Activated T-cell treated with anti-CD3 and anti-CD28 coated beads, Interleukin-2, amount 50 U/mL, for 1 hour (primary cell): Measurements from ENCODE around the gene ELL2.

Experiments used
- DNase-seq: peaks from one replicate; pipeline ENCODE4 v3.0.0-alpha.2; 2020

ELL2 gene

GRCh38 chr5:95954716-95955115 is 6.9 kb downstream of the ELL2 start:
- DNase-seq = no peak

GRCh38 chr5:95953021-95953702 is 8.5 kb downstream of the ELL2 start:
- no peak for DNase-seq

GRCh38 chr5:95951916-95952315 is 9.7 kb downstream of the ELL2 start:
- DNase-seq = no peak

DNA sequence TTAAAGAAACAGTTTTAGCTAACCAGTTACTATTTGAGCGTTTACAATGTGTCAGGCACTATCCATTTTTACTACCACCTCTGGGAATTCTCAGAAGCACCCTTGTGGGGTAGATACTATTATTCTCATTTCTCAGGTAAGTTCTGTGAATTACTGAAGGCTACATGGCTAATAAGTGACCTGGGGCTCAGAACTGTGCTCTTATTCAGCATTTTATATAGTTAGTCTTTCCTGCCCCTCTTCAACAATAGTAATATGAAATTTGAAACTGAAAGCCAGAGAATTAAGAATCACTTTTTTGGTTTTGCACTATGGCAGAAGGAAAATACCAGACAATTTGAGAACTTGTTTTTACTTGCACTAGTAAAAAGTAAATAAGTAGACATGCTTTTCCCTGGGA is 11.8 kb downstream of the ELL2 start:
- DNase-seq = no peak

GRCh38 chr5:95948631-95949030 is 13.0 kb downstream of the ELL2 start:
- DNase-seq = no peak

GRCh38 chr5:95946451-95946850 is 15.2 kb downstream of the ELL2 start:
- no peak for DNase-seq

- DNase-seq = no peak
Measured at GRCh38 chr5:95942968-95943367, 18.7 kb downstream of the ELL2 start.

- no peak for DNase-seq
Measured at GRCh38 chr5:95942414-95942813, 19.2 kb downstream of the ELL2 start.

GRCh38 chr5:95941756-95942155 is 19.9 kb downstream of the ELL2 start:
- no peak for DNase-seq

DNA sequence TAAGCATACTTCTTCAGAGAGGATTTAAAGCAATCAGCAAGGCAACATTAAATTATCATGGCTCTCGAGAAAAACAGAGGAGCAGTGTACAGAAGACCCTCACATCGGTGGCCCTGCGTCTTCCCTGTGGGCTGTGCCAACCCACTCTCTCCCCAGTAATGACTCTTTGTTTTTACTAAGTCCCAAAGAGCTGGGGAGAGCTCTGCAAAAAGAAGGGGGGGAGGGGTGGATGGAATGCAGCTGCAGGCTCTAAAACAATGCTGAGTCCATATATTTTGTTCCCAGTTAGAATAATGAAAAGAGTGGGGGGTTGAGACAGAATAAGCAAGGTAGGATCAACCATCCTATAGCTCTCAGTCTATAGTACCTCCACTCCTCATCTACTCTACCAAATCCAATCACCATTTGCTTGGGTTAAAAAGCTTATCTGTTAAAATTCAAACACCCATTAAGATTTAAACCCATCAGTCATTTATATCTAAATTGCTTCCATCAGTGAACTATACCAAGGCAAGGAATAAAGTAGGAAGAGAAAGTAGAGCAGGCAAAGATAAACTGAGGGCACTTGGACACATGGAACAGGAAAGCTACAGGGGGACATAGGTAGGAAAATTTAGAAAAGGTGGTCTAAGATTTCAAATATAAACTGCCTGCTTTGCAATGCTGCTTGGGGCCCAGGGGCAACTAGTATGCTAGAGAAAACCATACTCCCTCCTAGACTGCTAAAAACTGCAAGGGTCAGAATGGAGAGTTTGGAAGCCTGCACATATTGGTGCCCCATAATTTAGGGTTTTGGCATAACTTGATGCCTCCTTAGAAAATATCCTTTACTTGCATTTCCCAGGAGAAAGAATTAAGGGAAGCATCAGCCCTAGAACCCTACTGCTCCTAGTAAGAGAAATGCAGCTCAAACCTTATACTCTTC is 20.6 kb downstream of the ELL2 start:
- DNase-seq = no peak

DNA sequence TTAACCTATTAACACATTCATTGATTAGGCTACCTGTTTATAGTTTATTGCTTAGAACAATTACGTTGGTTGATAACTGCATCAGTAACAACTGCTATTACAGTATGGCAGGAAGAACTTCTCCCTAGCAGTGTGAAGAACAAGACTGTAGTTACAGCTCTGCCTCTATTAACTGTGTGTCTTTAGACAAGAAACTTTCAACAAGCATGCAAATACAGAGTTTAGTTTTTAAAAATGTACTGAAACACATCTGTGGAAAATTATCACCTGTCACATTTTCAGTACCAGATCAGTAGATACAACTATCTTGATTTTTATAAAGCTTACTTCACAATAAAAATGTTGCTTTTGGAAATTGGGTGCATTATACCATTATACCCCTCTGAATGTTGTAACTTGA is 22.2 kb downstream of the ELL2 start:
- DNase-seq = no peak

DNA sequence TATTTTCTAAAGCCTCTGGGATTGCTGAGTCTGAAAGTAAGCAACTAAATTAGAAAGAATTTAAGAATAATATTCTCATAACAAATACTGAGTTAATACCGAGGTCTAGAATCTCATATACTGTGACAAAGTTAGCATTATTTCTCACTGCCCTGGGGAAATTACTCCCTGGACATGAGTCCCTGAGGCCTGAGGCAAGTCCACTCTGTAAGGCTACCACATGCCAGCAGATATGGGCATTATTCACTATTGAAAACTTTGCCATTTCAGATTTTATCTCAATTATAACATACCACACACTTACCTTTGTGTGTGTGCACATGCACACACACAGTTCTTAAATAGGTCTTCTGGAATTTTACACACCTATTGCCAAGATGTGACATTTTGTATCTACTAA is 22.9 kb downstream of the ELL2 start:
- DNase-seq = no peak

DNA sequence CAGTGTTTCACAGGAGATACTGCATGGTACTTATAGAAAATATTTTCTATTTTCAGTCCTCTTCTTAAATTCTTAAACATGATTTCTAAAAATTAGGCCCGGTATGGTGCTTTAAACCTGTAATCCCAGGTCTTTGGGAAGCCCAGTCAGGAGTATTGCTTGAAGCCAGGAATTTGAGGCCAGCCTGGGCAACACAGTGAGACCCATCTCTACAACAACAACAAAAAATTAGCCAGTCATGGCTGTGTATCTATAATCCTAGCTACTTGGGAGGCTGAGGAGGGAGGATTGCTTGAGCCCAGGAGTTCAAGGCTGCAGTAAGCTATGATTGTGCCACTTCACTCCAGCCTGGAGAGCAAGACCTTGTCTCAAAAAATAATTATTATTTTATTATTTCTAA is 23.3 kb downstream of the ELL2 start:
- no peak for DNase-seq

- DNase-seq = no peak
Measured at GRCh38 chr5:95937607-95938152, 24.0 kb downstream of the ELL2 start.

GRCh38 chr5:95936812-95937397 is 24.7 kb downstream of the ELL2 start:
- no peak for DNase-seq

GRCh38 chr5:95935553-95936100 is 26.0 kb downstream of the ELL2 start:
- DNase-seq = no peak

DNA sequence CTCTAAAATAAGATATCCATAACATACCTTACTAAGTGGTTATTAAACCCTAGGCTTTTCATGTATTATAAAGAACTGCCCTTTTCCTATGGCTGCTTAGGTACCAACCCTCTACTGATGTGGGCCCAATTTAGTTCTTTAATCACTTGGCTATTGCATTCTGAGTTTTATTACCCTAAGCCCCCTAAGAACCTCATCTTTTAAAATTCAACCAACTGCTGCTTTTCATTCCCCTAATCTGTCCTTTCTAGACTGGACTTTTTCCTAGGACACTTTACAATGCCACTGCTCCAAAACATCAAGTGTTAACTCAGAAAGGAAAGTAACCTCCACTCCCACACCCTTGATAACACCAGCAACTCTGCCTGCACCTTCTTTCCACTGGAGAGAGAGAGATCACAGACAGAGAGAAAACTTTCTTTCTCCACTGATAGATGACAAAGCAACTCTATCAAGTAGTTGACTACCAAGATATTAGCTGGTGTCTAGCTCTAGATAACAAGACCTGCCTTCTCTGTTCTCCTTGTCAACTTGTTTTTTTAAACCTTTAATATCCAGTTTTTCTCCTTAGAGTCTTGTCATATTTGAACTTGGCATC is 27.3 kb downstream of the ELL2 start:
- DNase-seq = no peak

DNA sequence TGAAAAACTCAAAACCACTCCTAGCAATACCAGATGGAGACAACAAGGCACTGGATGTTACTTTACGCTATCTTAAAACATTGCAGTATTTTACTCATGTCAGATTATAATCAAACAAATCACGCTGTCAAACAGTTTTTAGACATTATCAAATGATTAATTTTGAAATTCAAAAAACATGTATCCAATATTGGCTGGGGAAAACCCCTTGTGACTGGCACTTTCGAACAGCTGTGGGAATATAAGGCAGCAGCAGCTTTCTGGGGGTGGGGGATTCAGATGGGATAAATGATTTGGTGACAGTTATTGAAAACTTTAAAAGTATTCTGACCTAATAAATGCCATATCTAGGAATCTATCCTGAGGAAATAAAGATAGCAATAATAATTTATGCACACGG is 28.7 kb downstream of the ELL2 start:
- no peak for DNase-seq

DNA sequence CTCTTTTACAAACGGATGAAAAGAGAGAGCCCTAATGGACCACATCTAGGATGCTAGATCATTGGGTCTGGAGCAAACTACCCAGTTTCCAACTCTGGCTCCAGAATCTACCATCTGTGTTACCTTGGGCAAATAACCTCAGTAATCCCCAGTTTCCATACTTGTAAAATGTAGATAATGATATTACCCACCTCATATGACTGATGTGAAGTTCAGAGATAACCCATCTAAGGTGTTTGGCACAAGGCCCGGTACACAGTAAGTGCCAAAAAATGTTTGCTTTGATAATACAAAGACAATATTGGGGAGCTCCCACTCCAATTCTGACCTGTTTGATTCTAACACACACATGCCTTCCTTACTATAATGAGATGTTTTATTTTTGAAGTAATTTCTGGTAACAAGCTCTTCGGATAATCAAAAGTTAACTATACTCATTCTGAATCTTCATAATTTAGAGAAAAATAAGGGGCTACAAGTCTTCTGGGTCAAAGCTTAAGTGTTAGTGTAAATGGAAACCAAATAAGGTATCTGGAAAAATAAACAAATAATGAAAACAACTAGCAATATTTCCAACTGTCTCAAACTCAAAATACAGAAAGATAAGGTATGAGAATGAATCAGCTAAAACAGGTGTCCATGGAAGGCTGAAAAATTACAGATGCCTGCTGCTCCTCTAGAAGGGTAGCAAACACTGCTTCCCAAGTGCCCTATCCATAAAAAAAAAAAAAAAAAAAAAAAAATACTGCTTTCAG is 30.4 kb downstream of the ELL2 start:
- no peak for DNase-seq

DNA sequence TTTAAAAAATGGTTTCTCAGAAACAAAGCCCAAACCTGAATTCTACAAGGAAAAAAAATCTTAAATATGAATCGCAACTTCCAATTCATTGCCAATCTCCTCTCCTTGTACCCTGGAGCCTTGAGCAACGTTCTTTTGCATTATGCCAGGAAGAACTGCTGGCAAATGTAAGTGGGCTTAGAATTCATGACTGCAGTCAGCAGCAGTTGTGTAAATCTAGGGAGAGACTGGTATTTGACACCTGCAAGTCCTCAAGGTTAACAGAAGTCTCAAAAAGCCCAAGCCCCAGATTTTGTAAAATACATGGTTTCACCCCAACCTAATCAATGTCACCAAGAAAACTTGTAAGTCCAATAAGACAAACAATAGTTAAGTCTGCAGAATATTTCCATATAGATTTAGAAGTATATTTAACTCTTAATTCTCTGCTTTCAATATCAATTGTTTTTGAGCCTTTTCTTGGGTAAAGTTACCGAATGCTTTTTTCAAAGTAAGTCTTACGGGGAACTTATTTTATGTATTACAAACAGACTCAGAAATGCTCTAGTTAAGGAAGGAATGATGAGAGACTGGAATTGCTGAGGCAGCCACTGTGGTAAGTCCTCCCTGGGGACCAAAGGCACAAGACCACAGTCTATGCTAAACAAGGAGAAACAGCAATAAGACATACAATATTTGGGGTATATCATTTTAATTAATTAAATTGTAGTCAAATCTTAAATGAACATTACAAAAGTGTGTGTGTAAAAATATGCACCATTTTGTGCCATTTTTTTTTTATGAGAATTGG is 31.3 kb downstream of the ELL2 start:
- no peak for DNase-seq

DNA sequence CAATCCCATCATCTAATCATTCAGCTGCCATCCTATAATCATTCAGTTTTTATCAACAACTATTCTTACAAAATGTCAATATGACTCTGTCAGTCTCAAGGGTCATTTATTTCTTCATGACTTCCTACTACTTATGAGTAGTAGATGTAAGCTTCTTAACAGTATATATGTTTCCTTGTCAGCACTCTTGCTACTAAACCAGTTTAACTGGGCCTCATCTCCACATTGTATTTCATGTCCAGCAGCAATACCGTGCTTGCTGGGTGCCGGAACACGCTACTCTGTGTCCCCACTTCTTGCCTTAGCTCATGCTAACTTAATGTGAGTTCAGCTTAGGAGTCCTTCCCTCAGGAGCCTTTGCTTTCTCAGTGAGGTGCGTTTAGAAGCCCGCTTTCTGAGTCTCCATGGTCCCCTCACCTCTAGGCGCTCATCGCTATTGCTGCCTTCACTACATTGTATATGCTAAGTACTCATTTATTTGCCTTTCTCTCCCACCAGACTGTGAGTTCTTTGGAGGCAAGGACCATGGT is 32.9 kb downstream of the ELL2 start:
- DNase-seq = no peak
